ENCODE data around the gene GABRD.

Gene GABRD

DNA sequence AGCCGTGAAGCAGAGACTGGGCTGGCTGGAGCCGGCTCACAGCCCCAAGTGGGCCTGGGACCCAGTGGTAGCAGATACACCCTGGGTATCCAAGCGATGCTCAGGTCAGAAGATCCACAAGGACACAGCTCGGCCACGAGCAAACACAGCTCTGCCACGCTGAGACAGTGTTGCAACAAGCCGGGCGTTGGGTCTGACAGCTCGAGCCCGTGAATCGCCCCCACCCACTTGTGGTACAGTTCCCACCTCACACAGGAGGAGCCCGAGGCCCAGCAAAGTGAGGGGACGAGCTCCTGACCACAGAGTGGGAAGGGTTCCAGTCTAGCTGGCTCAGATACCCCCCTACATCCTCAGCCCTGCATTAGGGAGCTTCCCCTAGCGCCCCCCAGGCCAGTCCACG, 22.2 kb downstream of the GABRD start:
- no peak for ATAC-seq
- TF ChIP-seq ZNF70 (CRISPR knock-in tag; IDR thresholded peaks at IDR 0.05) (no peak), GLIS3 (CRISPR knock-in tag; IDR thresholded peaks at IDR 0.05) (no peak), BACH2 (CRISPR knock-in tag; IDR thresholded peaks at IDR 0.05; ENCODE audit: borderline replicate concordance) (no peak), CSDC2 (CRISPR knock-in tag; IDR thresholded peaks at IDR 0.05) (no peak), OSR1 (CRISPR knock-in tag; IDR thresholded peaks at IDR 0.05) (no peak), ESRRG (CRISPR knock-in tag; IDR thresholded peaks at IDR 0.05) (no peak), ARNTL (CRISPR knock-in tag; IDR thresholded peaks at IDR 0.05; ENCODE audit: borderline replicate concordance, low read depth) (no peak), SNAI2 (CRISPR knock-in tag; IDR thresholded peaks at IDR 0.05) (no peak), ZFP30 (CRISPR knock-in tag; IDR thresholded peaks at IDR 0.05) (no peak), ISL1 (CRISPR knock-in tag; IDR thresholded peaks at IDR 0.05) (no peak)
- TF ChIP-seq, protein P1, sequence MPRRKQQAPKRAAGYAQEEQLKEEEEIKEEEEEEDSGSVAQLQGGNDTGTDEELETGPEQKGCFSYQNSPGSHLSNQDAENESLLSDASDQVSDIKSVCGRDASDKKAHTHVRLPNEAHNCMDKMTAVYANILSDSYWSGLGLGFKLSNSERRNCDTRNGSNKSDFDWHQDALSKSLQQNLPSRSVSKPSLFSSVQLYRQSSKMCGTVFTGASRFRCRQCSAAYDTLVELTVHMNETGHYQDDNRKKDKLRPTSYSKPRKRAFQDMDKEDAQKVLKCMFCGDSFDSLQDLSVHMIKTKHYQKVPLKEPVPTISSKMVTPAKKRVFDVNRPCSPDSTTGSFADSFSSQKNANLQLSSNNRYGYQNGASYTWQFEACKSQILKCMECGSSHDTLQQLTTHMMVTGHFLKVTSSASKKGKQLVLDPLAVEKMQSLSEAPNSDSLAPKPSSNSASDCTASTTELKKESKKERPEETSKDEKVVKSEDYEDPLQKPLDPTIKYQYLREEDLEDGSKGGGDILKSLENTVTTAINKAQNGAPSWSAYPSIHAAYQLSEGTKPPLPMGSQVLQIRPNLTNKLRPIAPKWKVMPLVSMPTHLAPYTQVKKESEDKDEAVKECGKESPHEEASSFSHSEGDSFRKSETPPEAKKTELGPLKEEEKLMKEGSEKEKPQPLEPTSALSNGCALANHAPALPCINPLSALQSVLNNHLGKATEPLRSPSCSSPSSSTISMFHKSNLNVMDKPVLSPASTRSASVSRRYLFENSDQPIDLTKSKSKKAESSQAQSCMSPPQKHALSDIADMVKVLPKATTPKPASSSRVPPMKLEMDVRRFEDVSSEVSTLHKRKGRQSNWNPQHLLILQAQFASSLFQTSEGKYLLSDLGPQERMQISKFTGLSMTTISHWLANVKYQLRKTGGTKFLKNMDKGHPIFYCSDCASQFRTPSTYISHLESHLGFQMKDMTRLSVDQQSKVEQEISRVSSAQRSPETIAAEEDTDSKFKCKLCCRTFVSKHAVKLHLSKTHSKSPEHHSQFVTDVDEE (CRISPR knock-in tag; IDR thresholded peaks at IDR 0.05) = no peak

DNA sequence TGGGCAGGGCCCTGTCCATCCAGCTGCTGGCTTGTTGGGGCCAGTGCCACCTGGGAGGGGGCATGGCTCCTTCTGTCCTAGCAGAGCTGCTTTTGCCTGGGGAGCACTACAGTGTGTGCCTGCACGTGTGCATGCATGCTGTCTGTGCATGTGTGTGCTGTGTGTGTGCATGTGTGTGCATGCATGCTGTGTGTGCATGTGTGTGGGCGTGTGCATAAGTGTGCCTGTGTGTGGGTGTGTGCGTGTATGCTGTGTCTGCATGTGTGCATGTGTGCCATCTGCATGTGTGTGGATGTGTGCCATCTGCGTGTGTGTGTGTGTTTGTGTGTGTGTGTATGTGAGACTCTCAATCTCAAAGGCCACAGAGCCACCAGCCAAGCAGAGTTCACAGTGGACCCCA, 22.7 kb downstream of the GABRD start:
- ATAC-seq = no peak
- no peak for TF ChIP-seq ISL1 (CRISPR knock-in tag; IDR thresholded peaks at IDR 0.05)
- TF ChIP-seq ZFP30 (CRISPR knock-in tag; IDR thresholded peaks at IDR 0.05) = no peak
- TF ChIP-seq ZNF565 (CRISPR knock-in tag; conservative IDR thresholded peaks at IDR 0.05; ENCODE audit: low read depth) = no peak
- no peak for TF ChIP-seq TCF4 (CRISPR knock-in tag; IDR thresholded peaks at IDR 0.05; ENCODE audit: borderline replicate concordance)
- TF ChIP-seq RARB (CRISPR knock-in tag; IDR thresholded peaks at IDR 0.05) = no peak
- no peak for TF ChIP-seq ARNTL (CRISPR knock-in tag; IDR thresholded peaks at IDR 0.05; ENCODE audit: borderline replicate concordance, low read depth)
- no peak for TF ChIP-seq ZNF70 (CRISPR knock-in tag; IDR thresholded peaks at IDR 0.05)
- TF ChIP-seq, protein P1 (CRISPR knock-in tag; IDR thresholded peaks at IDR 0.05) = no peak
- TF ChIP-seq SNAI2 (CRISPR knock-in tag; IDR thresholded peaks at IDR 0.05) = no peak
- TF ChIP-seq, protein P2, sequence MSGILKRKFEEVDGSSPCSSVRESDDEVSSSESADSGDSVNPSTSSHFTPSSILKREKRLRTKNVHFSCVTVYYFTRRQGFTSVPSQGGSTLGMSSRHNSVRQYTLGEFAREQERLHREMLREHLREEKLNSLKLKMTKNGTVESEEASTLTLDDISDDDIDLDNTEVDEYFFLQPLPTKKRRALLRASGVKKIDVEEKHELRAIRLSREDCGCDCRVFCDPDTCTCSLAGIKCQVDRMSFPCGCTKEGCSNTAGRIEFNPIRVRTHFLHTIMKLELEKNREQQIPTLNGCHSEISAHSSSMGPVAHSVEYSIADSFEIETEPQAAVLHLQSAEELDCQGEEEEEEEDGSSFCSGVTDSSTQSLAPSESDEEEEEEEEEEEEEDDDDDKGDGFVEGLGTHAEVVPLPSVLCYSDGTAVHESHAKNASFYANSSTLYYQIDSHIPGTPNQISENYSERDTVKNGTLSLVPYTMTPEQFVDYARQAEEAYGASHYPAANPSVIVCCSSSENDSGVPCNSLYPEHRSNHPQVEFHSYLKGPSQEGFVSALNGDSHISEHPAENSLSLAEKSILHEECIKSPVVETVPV (CRISPR knock-in tag; IDR thresholded peaks at IDR 0.05) = no peak
- no peak for TF ChIP-seq ZC3H10 (CRISPR knock-in tag; IDR thresholded peaks at IDR 0.05)
- TF ChIP-seq BACH2 (CRISPR knock-in tag; IDR thresholded peaks at IDR 0.05; ENCODE audit: borderline replicate concordance) = no peak
- TF ChIP-seq OSR1 (CRISPR knock-in tag; IDR thresholded peaks at IDR 0.05) = no peak
- TF ChIP-seq ZFP3 (CRISPR knock-in tag; IDR thresholded peaks at IDR 0.05) = no peak
- no peak for TF ChIP-seq ZNF8 (CRISPR knock-in tag; IDR thresholded peaks at IDR 0.05)
- TF ChIP-seq GLIS3 (CRISPR knock-in tag; IDR thresholded peaks at IDR 0.05) = no peak
- TF ChIP-seq, protein P3, sequence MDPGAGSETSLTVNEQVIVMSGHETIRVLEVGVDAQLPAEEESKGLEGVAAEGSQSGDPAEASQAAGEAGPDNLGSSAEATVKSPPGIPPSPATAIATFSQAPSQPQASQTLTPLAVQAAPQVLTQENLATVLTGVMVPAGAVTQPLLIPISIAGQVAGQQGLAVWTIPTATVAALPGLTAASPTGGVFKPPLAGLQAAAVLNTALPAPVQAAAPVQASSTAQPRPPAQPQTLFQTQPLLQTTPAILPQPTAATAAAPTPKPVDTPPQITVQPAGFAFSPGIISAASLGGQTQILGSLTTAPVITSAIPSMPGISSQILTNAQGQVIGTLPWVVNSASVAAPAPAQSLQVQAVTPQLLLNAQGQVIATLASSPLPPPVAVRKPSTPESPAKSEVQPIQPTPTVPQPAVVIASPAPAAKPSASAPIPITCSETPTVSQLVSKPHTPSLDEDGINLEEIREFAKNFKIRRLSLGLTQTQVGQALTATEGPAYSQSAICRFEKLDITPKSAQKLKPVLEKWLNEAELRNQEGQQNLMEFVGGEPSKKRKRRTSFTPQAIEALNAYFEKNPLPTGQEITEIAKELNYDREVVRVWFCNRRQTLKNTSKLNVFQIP (CRISPR knock-in tag; IDR thresholded peaks at IDR 0.05; ENCODE audit: borderline replicate concordance, low read depth) = no peak
- TF ChIP-seq, protein P4, sequence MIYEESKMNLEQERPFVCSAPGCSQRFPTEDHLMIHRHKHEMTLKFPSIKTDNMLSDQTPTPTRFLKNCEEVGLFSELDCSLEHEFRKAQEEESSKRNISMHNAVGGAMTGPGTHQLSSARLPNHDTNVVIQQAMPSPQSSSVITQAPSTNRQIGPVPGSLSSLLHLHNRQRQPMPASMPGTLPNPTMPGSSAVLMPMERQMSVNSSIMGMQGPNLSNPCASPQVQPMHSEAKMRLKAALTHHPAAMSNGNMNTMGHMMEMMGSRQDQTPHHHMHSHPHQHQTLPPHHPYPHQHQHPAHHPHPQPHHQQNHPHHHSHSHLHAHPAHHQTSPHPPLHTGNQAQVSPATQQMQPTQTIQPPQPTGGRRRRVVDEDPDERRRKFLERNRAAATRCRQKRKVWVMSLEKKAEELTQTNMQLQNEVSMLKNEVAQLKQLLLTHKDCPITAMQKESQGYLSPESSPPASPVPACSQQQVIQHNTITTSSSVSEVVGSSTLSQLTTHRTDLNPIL (CRISPR knock-in tag; IDR thresholded peaks at IDR 0.05; ENCODE audit: low read depth) = no peak
- no peak for TF ChIP-seq TOX (CRISPR knock-in tag; IDR thresholded peaks at IDR 0.05; ENCODE audit: borderline replicate concordance)
